GM12865 (cell line): ENCODE measurements around the gene POLR2I.

Experiments
- DNase-seq: peaks from one replicate; pipeline ENCODE4 v3.0.0; 2010; ENCODE audit warnings: low read depth
- H3K4me3 ChIP-seq: 2 replicates; pipeline ENCODE4 v1.5.1; 2011; ENCODE audit warnings: mild to moderate bottlenecking, low read depth, low read length, control low read depth
- TF ChIP-seq, protein P1 (sequence below): IDR thresholded peaks from 2 replicates; pipeline ENCODE4 v1.5.1; 2011; ENCODE audit warnings: low read length, control low read depth, low read depth, inconsistent platforms; ENCODE audit not compliant: insufficient read depth; ENCODE audit errors: missing control alignments

The POLR2I gene

DNA sequence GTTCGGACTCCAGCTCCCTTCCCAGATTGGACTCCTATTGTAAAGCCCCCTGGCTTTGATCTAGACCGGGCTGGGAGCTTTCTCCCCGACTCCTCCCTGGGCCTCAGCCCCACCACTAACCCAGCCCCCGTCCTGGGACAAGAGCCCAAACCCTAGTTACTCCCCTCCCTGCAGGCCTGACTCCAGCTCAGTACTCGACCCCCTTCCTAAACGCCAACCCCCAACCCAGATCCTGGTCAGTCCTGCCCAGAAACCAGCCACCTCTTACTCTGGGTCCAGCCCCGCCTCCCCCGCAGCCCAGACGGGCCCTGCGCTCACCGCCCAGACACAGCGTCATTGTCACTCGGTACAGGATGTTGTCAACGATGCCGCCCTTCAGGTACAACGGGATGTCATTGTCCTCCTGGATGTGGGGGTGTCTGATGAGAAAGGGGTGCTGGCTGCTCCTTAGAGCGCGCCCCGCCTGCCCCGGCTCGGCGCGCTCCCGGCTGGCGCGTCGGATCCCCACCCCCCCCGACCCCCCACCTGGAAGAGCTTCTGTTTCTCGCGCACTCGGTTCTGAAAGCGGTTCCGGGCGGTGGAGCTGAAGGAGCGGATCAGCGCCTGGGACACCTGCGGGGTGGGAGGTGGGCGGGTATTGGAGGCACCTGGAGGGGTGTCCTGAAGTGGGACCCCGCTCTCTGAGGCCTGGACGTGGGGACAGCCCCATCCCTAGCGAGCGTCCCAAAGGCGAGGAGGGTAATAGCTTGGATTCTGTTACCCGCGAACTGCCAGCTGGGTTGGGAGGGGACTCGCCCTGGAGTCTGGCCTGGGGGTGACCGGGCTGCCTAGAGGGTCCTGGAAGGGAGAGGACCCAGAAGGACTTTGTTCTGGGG is 36.7 kb upstream of the POLR2I start:
- TF ChIP-seq, protein P1, sequence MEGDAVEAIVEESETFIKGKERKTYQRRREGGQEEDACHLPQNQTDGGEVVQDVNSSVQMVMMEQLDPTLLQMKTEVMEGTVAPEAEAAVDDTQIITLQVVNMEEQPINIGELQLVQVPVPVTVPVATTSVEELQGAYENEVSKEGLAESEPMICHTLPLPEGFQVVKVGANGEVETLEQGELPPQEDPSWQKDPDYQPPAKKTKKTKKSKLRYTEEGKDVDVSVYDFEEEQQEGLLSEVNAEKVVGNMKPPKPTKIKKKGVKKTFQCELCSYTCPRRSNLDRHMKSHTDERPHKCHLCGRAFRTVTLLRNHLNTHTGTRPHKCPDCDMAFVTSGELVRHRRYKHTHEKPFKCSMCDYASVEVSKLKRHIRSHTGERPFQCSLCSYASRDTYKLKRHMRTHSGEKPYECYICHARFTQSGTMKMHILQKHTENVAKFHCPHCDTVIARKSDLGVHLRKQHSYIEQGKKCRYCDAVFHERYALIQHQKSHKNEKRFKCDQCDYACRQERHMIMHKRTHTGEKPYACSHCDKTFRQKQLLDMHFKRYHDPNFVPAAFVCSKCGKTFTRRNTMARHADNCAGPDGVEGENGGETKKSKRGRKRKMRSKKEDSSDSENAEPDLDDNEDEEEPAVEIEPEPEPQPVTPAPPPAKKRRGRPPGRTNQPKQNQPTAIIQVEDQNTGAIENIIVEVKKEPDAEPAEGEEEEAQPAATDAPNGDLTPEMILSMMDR = no peak
- DNase-seq = no peak
- H3K4me3 ChIP-seq = no peak overlapping the region

DNA sequence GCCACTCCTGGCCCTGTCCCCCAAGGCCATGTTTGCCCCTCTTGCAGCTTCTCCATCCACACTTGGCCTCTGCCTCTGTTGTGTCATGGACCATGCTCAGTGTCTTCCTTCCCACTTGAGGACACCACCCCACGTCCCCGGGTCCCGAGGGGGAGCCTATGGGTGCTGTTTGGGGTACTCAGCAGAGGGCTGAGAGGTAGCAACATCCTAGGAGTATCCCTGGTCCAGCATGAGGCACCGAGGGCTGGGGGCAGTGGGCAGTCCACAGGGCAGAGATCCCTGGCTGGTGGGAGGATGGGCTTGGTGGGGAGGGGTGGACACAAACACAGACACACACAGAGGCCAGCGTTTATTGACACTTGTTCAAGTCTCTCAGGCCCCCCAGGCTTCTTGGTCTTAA is 35.9 kb upstream of the POLR2I start:
- TF ChIP-seq, protein P1 = no peak
- no peak overlapping the region for H3K4me3 ChIP-seq
- no peak for DNase-seq

DNA sequence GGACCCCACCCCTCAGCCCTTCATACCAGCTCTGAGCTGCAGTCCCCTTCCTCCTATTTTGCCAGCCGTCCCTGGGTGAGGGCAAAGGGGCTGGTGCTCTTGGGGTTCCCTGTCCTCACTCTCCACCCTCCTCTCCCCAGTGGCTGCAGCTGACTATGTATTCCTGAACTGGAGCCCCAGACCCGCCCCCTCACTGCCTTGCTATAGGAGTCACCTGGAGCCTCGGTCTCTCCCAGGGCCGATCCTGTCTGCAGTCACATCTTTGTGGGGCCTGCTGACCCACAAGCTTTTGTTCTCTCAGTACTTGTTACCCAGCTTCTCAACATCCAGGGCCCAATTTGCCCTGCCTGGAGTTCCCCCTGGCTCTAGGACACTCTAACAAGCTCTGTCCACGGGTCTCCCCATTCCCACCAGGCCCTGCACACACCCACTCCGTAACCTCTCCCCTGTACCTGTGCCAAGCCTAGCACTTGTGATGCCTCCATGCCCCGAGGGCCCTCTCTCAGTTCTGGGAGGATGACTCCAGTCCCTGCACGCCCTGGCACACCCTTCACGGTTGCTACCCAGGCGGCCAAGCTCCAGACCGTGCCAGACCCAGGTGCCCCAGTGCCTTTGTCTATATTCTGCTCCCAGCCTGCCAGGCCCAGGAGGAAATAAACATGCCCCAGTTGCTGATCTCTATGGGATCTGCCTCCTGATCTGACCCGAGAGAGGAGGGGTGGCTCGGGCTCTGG is 35.2 kb upstream of the POLR2I start:
- TF ChIP-seq, protein P1 = no peak
- H3K4me3 ChIP-seq = no peak overlapping the region
- no peak for DNase-seq

DNA sequence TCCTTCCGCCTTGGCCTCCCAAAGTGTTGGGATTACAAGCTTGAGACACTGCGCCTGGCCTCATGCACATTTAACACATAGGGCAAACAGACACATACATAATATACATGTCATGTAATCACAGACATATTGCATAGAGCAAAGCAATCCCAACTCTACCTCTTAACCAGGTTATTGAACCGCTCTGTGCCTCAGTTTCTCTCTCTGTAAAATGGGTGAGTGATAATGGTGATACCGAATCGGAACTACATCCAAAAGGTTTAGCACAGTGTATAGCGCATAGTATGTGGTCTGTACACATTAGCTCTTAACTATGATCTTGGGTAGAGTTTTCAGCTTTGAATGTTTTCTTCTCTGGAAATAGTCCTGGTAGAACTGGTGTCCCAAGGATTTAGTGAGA is 29.9 kb upstream of the POLR2I start:
- TF ChIP-seq, protein P1 = no peak
- no peak overlapping the region for H3K4me3 ChIP-seq
- no peak for DNase-seq

DNA sequence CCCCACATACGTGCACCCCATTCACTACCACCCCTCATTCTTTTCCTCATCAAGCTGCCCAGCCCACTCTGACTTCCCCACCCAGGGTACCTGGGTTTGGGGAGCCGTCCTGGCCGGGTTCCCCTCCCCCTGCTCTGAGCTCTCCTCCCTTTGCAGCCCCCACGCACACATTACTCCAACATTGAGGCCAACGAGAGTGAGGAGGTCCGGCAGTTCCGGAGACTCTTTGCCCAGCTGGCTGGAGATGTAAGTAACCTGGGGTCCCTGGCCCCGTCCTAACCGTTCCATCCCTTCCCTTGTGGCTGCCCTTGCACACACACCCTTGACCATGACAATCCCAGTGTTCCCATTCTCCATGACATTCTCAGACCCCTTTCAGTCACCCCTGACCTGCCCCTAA is 27.8 kb upstream of the POLR2I start:
- TF ChIP-seq, protein P1 = no peak
- H3K4me3 ChIP-seq = no peak overlapping the region
- no peak for DNase-seq

DNA sequence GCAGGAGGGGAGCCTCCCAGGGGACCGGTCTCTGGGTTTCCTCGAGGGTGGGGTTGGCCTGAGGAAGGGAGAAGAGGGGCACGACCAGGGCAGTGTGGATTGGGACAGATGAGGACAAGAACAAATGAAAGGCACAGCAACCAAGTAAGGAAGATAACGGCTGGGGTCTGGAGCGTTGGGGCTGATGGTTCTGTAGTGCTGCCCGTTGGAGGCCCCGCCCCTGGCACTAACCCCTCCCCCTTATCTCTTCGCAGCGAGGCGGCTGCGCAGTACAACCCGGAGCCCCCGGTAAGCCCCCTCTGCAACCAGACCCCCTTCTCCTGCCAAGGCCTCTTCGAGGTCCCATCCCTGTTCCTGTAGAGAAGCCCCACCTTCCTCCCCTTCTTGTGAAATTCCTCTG is 27.4 kb upstream of the POLR2I start:
- TF ChIP-seq, protein P1 = no peak
- no peak for DNase-seq

More for the DNA sequence above, 27.4 kb upstream of the POLR2I start:
- H3K4me3 ChIP-seq = no peak overlapping the region
